Activated CD8-positive, alpha-beta T cell treated with anti-CD3 and anti-CD28 coated beads for 36 hours (primary cell): ENCODE results near the gene DCBLD2. TPM values are rescaled to one million over a fixed set of nuclear protein-coding genes. Genes with fewer than 3 reads are reported as not detected.

Experiments used
- ATAC-seq: fragments of 200-7000 bp; cut with Tn5 transposase; one replicate; pipeline ENCODE4 v1.10.0; 2021; ENCODE audit warnings: mild to moderate bottlenecking, moderate library complexity
- CTCF ChIA-PET: fragments of 350-600 bp; sonication (Branson Sonifier 250); formaldehyde crosslinking; loops from one replicate; lab custom pipeline; 2021; ENCODE audit warnings: antibody characterized with exemption; lab: Charles Lee
- POLR2A ChIA-PET: fragments of 350-600 bp; sonication (Branson Sonifier 250); formaldehyde crosslinking; loops from one replicate; lab custom pipeline; 2021; ENCODE audit warnings: antibody characterized with exemption; lab: Charles Lee
- DNase-seq: peaks from one replicate; pipeline ENCODE4 v3.0.0-alpha.2; 2020
- H3K27ac Mint-ChIP-seq: one replicate; pipeline ENCODE4 v1.8.0; 2021; ENCODE audit warnings: mild to moderate bottlenecking, mixed read lengths
- H3K27me3 Mint-ChIP-seq: one replicate; pipeline ENCODE4 v1.8.0; 2021; ENCODE audit warnings: mixed read lengths
- H3K36me3 Mint-ChIP-seq: one replicate; pipeline ENCODE4 v1.8.0; 2021; ENCODE audit warnings: low read depth, mixed read lengths
- H3K4me1 Mint-ChIP-seq: one replicate; pipeline ENCODE4 v1.8.0; 2021; ENCODE audit warnings: low read depth, mixed read lengths
- H3K4me3 Mint-ChIP-seq: one replicate; pipeline ENCODE4 v1.8.0; 2021; ENCODE audit warnings: mild to moderate bottlenecking, moderate library complexity, mixed read lengths
- H3K9me3 Mint-ChIP-seq: one replicate; pipeline ENCODE4 v1.8.0; 2021; ENCODE audit warnings: mixed read lengths
- CTCF ChIP-seq: fragments of 200-600 bp; IDR thresholded peaks from one replicate; pipeline ENCODE4 v1.8.0; 2022; ENCODE audit warnings: antibody characterized with exemption, mild to moderate bottlenecking
- intact Hi-C: fragments of 100-400 bp; cut with micrococcal nuclease; formaldehyde crosslinking; loops from one replicate; pipeline ENCODE4 v1.10.0; 2022
- total RNA-seq, 2 experiments: library from RNA; stranded (reverse); gene quantifications; one replicate each; pipeline ENCODE4 v1.2.3, GENCODE V29; 2021

Gene DCBLD2
- total RNA-seq, 2 experiments from 2014 or later = 1.4 to 2.5 TPM

GRCh38 chr3:98921957-98922356, 20.5 kb upstream of the DCBLD2 start:
- intact Hi-C loops = no loop called here
- Mint-ChIP-seq H3K27me3 (peaks cover 7% of the 10 kb centered on the region), H3K4me3 (no peak overlapping the region), H3K36me3 (no peaks in the 10 kb centered on the region), H3K4me1 (no peaks in the 10 kb centered on the region), H3K27ac (no peak overlapping the region), H3K9me3 (no peaks in the 10 kb centered on the region)
- DNase-seq (no peak), ATAC-seq (no peak)
- ChIA-PET CTCF (interaction anchor here (0.9 kb wide), 1 partner anchor 104 kb away, joined by 3 read pairs; no protein-coding TSS in a partner anchor), POLR2A (no interaction called here)
- no peak for TF ChIP-seq CTCF

GRCh38 chr3:98920166-98920565, 18.7 kb upstream of the DCBLD2 start:
- intact Hi-C loops = no loop called here
- ChIA-PET CTCF (no interaction called here), POLR2A (no interaction called here)
- H3K27ac Mint-ChIP-seq = no peak overlapping the region
- H3K27me3 Mint-ChIP-seq = peaks cover 8% of the 10 kb centered on the region
- no peak for DNase-seq
- H3K4me3 Mint-ChIP-seq = no peak overlapping the region
- TF ChIP-seq CTCF = no peak
- H3K9me3 Mint-ChIP-seq = no peaks in the 10 kb centered on the region
- H3K36me3 Mint-ChIP-seq = no peaks in the 10 kb centered on the region
- no peak for ATAC-seq
- H3K4me1 Mint-ChIP-seq = no peaks in the 10 kb centered on the region

GRCh38 chr3:98918586-98918985, 17.1 kb upstream of the DCBLD2 start:
- no peak overlapping the region for H3K27ac Mint-ChIP-seq
- H3K9me3 Mint-ChIP-seq = no peaks in the 10 kb centered on the region
- H3K36me3 Mint-ChIP-seq = no peaks in the 10 kb centered on the region
- TF ChIP-seq CTCF = no peak
- ATAC-seq (no peak), DNase-seq (no peak)
- H3K4me1 Mint-ChIP-seq = no peaks in the 10 kb centered on the region
- H3K4me3 Mint-ChIP-seq = no peak overlapping the region
- peaks cover 8% of the 10 kb centered on the region for H3K27me3 Mint-ChIP-seq
- intact Hi-C loops = no loop called here
- ChIA-PET POLR2A (interaction anchor here (0.9 kb wide), 1 partner anchor 142 kb away, joined by 3 read pairs; no protein-coding TSS in a partner anchor), CTCF (interaction anchor here (1.4 kb wide), 1 partner anchor 75 kb away, joined by 4 read pairs; no protein-coding TSS in a partner anchor)

- Mint-ChIP-seq H3K36me3 (no peaks in the 10 kb centered on the region), H3K9me3 (no peaks in the 10 kb centered on the region), H3K4me1 (no peaks in the 10 kb centered on the region), H3K27me3 (peaks cover 8% of the 10 kb centered on the region), H3K4me3 (no peak overlapping the region), H3K27ac (no peak overlapping the region)
- ChIA-PET POLR2A (no interaction called here), CTCF (no interaction called here)
- TF ChIP-seq CTCF = no peak
- DNase-seq (no peak), ATAC-seq (no peak)
- intact Hi-C loops = no loop called here
Measured at GRCh38 chr3:98917608-98918007, 16.1 kb upstream of the DCBLD2 start.

- no peaks in the 10 kb centered on the region for H3K36me3 Mint-ChIP-seq
- ChIA-PET POLR2A (no interaction called here), CTCF (no interaction called here)
- no peak for ATAC-seq
- H3K27me3 Mint-ChIP-seq = peaks cover 24% of the 10 kb centered on the region
- intact Hi-C loops = no loop called here
- no peak for TF ChIP-seq CTCF
- DNase-seq = no peak
- H3K27ac Mint-ChIP-seq = no peak overlapping the region
- peaks cover 8% of the 10 kb centered on the region for H3K9me3 Mint-ChIP-seq
- no peaks in the 10 kb centered on the region for H3K4me1 Mint-ChIP-seq
- H3K4me3 Mint-ChIP-seq = no peak overlapping the region
Measured at GRCh38 chr3:98914210-98915080, 12.9 kb upstream of the DCBLD2 start.
